NCI-H146 (cell line): Measurements from ENCODE around the gene CCAR1.
A peak's percentile ranks its signal among the peaks of the same experiment; 100 is the strongest.
"Not testable (repeated sequence)": the region's sequence is repeated elsewhere in the genome, so short reads cannot be mapped to it uniquely, and the experiment has no call there.

Source experiments
- DNase-seq: peaks from one replicate; lab custom pipeline; 2025; lab: John Stamatoyannopoulos, UW

Gene CCAR1

DNA sequence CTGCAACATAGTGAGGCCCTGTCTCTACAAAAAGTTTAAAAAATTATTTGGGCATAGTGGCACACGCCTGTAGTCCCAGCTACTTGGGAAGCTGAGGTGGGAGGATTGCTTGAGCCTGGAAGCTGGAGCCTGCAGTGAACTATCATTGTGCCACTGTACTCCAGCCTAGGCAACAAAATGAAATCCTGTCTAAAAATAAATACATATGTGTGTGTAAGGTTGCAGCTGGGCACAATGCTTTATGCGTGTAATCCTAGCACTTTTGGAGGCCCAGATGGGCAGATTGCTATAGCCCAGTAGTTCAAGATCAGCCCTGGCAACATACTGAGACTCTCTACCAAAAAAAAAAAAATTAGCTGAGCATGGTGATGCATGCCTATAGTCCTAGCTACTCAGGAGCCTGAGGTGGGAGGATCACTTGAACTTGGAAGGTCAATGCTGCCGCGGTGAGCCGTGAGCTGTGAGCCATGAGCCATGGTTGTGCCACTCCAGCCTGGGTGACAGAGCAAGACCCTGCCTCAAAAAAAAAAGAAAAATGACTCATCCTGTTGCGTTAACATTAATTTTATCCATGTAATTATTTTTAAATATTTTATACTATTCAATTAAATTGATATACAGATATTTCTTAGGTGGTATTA is 38.3 kb downstream of the CCAR1 start:
- DNase-seq: no peak

DNA sequence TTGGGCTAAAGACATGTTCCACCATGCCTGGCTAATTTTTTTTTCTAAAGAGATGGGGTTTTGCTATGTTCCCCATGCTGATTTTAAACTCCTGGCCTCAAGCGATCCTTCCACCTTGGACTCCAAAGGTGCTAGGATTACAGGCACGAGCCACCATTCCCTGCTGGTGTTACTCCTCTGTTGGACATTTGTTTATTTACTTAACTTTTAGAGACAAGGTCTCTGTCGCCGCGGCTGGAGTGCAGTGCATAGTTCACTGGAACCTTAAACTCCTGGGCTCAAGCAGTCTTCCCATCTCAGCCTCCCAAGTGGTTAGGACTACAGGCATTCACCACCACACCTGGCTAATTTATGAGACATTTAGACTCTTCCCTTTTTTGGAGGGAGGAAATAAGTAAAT is 38.9 kb downstream of the CCAR1 start:
- no peak for DNase-seq

DNA sequence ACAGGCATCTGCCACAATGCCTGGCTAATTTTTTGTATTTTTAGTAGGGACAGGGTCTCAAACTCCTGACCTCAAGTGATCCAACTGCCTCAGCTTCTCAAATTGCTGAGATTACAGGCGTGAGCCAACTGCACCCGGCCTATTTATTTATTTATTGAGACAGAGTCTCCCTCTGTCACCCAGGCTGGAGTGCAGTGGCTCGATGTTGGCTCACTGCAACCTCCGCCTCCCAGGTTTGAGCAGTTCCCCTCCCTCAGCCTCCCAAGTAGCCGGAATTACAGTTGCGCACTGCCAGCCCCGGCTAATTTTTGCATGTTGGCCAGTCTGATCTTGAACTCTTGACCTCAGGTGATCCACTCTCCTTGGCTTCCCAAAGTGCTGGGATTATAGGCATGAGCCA is 46.4 kb downstream of the CCAR1 start:
- not testable (repeated sequence) for DNase-seq

DNA sequence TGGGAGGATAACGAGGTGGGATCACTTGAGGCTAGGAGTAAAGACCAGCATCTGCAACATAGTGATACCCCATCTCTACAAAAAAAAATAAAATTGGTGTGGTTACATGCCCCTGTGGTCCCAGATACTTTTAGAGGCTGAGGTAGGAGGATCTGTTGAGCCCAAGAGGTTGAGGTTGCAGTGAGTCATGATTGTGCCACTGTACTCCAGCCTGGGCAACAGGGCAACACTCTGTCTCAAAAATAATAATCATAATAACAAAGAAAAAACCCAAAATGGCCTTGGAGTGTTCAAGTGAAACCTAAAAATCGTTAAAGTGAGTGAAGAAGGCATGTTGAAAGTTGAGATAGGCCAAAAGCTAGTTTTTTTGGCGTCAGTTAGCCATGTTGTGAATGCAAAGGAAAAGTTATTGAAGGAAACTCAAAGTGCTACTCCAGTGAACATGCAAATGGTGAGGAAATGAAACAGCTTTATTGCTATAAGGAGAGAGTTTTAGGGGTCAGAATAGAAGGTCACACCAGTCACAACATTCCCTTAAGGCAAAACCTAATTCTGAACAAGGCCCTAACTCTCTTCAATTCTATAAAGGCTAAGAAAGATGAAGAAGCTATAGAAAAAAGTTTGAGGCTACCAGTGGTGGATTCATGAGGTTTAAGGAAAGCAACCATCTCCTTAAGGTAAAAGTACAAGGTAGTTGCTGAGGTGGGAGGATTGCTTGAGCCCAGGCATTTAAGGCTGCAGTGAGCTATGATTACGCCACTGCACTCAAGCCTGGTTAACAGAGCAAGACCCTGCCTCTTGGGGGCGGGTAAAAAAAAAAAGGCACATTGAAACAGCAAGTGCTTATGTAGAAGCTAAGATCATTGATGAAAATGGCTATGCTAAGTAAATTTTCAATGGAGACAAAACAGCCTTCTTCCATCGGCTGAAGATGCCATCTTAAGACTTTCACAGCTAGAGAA is 60.9 kb downstream of the CCAR1 start:
- DNase-seq: no peak

DNA sequence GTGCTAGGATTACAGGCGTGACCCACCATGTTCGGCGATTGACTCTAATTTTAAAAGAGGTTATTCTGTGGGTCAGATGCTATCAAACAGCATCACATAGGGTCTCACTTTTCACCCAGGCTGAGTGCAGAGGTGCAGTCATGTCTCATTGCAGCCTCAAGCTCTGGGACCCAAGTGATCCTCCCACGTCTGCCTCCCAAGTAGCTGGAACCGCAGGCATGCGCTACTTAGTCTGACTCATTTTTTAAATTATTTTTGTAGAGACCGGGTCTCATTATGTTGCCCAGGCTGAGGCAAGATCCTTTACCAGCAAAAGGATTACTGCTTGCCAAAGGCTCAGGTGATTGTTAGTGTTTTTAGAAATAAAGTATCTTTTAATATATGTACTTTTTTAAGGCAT is 63.4 kb downstream of the CCAR1 start:
- no peak for DNase-seq

DNA sequence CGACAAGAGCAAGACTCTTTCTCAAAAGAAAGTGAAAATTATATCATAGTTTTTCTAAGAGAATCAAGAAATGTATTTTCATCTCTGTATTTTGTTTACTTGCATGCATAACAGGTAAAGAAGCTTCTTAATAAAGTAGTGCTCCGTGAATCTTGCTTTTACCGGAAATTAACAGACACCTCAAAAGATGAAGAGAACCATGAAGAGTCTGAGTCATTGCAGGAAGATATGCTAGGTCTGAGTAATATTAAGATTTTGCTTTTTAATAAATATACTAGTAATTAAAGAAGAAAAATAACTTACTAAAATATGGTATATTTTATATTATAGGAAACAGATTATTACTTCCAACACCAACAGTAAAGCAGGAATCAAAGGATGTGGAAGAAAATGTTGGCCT is 66.8 kb downstream of the CCAR1 start:
- DNase-seq: no peak

DNA sequence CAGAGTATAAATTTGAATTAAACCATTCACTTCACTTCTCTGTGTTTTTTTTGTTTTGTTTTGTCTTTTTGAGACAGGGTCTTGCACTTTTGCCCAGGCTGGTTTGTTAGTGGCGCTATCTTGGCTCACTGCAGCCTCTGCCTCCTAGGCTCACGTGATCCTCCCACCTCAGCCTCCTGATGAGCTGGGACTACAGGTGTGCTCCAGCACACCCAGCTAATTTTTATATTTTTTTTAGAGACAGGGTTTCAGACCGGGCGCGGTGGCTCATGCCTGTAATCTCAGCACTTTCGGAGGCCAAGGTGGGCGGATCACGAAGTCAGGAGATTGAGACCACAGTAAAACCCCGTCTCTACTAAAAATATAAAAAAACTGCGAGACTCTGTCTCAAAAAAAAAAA is 69.4 kb downstream of the CCAR1 start:
- no peak for DNase-seq

DNA sequence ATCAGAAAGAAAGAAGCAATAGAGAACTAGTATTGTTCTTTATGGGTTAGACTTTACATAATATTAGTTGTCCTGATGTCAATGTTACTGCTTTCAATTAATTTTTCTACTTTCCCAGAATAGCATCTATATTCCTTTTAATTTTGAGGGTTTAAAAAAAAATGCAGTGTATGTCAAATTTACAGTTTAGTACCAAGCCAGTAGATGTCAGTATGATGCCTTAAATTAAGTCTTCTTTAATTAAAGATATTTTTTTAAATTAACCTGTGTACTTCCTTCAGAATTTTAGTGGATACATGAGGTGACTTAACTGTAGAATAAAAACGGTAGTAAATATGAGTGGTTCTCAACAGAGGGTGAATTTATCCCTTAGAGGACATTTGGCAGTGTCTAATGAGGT is 71.1 kb downstream of the CCAR1 start:
- DNase-seq: no peak

DNA sequence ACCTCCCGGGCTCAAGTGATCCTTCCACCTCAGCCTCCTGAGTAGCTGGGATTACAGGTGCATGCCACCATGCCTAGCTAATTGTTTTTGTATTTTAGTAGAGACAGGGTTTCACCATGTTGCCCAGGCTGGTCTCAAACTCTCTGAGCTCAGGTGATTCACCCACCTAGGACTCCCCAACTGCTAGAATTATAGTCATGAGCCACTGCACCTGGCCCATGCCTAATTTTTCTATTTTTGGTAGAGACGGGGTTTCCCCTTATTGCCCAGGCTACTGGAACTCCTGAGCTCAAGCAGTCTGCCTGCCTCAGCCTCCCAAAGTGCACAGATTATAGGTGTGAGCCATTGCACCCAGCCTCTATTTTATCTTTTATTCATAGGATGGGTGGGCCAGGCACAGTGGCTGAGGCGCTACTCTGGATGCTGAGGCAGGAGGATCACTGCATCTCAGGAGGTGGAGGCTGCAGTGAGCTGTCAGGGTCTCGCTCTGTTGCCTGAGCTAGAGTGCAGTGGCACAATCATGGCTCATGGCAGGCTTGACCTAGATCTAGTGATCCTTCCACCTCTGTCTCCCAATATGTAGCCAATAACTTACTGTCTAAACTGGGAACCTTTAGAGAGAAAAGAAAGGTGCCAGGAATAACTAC is 75.0 kb downstream of the CCAR1 start:
- no peak for DNase-seq

DNA sequence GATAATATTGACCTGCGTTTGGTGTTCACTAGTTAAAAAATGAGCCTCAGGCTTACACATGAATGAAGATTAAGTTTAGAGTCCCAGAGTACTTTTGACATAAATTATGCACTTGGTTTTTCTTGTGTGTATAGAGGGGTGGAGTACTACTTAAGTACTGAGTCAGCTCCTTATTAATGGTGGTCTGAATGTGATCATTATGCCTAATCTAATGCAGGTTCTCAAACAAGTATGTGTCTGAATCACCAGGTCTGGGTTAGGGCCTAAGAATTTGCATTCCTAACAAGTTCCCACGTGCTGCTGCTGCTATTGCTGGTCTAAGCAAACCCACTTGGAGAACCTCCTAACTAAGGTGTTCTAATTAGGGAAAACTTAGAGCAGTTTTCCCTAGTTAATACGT is 75.6 kb downstream of the CCAR1 start:
- no peak for DNase-seq

DNA sequence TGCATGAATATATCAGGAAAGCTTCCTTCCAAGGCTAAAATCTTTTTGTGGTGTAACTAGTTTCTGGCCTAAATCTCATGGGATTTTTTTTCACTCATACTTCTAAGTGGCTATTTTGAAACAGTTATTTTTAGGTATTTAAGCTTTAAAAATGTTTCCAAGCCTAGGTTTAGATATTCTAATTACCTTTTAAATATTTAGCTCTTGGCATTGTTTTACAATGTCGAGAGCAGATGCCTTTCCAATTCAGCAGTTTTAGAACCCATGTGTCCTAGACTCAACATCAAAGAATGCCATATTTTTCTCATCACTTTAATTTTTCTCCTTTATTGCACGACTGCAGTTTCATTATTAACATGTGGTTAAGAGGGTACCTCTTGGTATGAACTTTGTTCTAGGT is 79.2 kb downstream of the CCAR1 start:
- DNase-seq: no peak

DNA sequence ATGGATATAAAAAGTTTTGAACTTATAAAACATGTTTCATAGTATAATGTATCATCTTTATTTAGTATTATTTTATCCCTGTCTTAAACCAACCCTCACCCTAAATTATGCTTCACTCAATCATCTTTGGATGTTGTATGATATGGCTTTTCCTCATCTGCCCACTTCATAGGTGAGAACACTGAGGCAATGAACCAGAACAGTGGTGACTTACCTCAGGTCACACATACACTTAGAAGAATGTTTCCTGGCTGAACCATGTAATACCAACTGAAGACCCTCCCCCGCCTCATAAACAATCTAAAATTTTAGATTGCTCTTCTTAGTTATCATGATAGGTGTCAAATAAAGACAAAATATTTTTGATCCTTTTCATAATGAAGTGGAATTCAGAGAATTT is 83.7 kb downstream of the CCAR1 start:
- DNase-seq: no peak

DNA sequence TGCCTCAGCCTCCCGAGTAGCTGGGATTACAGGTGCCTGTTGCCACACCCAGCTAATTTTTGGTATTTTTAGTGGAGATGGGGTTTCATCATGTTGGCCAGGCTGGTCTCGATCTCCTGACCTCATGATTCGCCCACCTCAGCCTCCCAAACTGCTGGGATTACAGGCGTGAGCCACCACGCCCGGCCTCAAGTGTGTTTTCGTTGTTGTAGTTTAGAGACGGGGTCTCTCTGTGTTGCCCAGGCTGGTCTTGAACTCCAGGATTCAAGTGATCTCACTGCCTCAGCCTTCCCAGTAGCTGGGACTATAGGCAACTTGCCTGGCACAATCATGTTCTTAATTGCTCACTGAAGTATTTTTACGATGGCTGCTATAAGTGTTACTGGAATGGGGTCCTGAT is 89.8 kb downstream of the CCAR1 start:
- not testable (repeated sequence) for DNase-seq

DNA sequence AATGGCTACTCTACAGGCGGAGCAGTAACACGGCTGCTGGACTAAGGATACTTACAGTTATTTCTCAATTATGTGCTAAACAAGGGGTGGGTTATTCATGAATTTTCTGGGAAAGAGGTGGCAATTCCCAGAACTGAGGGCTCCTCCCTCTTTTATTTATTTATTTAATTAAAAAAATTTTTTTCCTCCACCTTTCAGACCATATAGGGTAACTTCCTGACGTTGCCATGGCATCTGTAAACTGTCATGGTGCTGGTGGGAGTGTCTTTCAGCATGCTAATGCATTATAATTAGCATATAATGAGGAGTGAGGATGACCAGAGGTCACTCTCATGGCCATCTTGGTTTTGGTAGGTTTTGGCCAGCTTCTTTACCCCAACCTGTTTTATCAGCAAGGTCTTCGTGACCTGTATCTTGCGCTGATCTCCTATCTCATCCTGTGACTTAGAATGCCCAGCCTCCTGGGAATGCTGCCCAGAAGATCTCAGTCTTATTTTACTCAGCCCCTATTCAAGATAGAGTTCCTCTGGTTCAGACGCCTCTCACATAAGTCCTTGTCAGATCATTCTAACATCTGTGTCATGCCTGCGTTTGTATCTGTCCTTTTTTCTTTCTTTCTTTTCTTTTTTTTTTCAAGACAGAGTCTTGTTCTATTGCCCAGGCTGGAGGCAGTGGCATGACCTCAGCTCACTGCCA is 90.4 kb downstream of the CCAR1 start:
- no peak for DNase-seq

DNA sequence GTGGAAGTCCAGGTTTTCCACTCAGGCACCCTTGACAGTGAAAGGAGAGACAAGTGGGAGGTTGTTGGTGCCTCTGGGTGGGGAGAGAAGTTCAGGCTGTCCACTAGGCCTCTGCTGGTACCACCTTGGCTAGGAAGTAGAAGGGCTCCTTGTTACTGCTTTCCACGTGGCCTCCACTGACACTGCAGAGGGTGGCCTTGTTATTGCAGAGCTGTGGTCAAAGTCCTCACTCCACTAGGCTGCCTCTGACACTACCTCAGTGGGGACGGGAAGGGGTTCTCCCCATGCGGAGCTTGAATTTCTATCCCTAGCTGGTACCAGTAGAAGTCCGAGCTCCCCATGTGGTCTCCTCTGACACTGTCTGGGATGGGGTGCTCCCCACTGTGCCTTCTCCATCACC is 91.4 kb downstream of the CCAR1 start:
- DNase-seq: no peak

DNA sequence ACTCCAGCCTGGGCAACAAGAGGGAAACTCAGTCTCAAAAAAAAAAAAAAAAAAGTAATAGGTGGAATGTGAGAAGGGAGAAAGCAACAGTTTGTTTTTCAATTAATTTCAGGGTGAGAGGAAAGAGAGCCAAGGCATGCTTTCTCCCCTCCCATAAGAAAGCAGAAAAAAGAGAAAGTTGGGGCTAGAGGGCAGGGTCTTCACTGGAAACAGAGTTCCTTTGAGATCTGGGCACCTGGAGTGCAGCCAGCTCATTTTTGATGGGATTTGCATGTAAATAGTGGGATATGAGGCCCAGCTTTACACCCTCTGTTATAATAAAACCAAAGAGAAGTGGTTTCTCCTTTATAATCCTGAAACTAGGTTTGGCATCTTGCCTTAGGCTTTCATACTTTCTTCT is 92.5 kb downstream of the CCAR1 start:
- DNase-seq: no peak

DNA sequence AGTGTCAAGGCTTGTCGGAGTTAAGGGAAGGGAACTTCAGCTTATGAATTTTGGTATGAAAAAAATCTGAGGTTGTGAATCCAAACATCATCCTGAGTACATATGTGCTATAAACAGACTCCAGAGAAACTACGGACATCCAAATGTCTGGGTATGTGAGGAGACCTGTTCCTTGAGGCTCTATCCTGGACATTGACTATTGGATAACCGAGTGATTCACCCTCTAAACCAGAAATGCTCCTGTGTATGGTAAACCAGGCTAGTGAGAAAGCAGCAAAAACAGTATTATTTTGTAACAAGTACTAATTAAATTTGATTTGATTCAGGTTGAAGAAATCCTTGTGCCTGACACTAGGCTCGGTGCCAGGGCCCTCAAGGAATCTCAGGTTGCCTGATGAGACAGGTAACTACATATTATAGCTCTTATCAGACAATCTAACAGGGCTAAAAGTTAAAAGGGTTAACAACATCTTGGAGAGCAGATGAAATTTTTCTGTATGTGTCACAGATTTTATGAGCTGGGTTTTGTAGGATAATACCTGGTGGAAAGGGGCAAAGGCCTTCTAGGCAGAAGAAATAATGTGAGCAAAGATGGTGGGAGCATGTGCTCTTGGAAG is 95.9 kb downstream of the CCAR1 start:
- DNase-seq: no peak

DNA sequence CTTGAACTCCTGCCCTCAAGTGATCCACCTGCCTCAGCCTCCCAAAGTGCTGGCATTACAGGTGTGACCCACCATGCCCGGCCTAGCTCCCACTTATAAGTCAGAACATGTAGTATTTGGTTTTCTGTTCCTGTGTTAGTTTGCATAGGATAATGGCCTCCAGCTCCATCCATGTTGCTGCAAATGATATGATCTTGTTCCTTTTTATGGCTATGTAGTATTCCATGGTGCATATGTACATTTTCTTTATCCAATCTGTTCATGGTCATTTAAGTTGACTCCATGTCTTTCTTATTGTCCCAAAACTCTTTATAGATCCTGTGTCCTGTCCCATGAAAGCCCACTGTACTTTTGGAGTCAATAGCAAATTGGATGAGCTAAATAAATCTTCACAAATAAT is 99.3 kb downstream of the CCAR1 start:
- DNase-seq: not testable (repeated sequence)

DNA sequence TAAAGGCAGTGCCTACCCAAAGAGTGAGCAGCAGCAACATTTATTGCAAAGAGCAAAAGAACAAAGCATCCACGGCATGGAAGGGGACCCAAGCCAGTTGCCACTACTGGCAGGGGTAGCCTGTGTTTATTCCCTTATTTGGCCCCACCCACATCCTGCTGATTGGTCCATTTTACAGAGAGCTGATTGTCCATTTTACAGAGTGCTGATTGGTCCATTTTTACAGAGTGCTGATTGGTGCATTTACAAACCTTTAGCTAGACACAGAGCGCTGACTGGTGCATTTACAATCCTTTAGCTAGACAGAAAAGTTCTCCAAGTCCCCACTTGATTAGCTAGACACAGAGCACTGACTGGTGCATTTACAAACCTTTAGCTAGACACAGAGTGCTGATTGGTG is 101.6 kb downstream of the CCAR1 start:
- not testable (repeated sequence) for DNase-seq

DNA sequence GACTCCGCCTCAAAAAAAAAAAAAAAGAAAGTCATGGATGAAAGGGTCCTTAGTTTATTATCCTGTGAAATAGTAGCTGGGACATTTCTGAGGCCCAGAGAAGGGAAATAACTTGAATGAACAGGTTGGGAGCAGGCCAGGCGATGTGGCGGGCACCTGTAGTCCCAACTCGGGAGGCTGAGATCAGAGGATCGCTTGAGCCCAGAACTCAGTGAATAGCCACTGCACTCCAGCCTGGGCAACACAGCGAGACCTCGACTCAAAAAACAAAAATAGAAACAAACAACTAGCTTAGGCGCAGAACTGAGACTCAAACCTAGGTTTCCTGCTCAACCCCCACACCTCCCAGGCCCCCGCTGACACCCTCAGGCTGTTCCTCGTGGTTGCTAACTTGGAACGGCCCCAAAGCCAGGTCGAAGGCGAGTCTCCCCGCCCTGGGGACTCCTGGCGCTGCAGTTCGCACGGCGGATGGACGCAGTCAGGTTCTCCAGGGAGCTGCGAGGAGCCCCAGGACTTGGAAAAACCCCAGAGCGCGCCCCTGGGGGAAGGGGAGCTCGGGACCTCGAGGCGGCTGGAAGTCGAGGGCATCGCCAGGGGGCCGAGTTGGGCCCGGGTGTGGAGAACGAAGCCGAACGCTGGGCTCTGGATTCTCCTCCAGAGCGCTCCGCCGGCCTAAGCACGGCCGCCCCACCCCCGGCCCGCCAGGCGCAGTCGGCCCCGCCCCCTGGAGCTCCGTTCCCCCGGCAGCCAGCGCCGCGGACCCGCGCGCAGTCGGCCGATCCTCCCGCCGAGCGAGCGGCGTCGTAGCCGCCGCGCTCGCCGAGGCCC is 105.9 kb downstream of the CCAR1 start, which contains the start of gene STOX1:
STOX1 (plus strand) TSS at position 768 of the 828 bp plus-strand sequence. CDS start 93 bp downstream, outside the sequence.
- peak; percentile 84 for DNase-seq

DNA sequence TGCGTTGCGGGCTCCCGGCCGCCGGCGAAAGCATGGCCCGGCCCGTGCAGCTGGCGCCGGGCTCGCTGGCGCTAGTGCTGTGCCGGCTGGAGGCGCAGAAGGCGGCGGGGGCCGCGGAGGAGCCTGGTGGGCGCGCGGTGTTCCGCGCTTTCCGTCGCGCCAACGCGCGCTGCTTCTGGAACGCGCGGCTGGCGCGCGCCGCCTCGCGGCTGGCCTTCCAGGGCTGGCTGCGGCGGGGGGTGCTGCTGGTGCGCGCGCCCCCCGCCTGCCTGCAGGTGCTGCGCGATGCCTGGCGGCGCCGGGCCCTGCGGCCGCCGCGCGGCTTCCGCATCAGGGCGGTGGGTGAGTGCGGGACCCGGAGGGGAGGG is 106.5 kb downstream of the CCAR1 start:
- not testable (repeated sequence) for DNase-seq
